ENCODE results near the gene MRPS5. TPM values are rescaled to one million over a fixed set of nuclear protein-coding genes. Genes with fewer than 3 reads are reported as not detected.
"Not testable (repeated sequence)": the region's sequence is repeated elsewhere in the genome, so short reads cannot be mapped to it uniquely, and the experiment has no call there.

The MRPS5 gene
- total and polyA plus RNA-seq, 7 experiments from 2014 or later, result 26.3 to 72.9 (median 41.5) TPM

GRCh38 chr2:95040426-95040825 is 81.2 kb downstream of the MRPS5 start:
- Histone ChIP-seq H3K4me1 (ENCODE audit: control insufficient read depth in 2 of 2, insufficient read depth in 2 of 2, low read length in 2 of 2) (peaks cover 0 to 56% of the 10 kb centered on the region in 2 donors), H3K4me3 (ENCODE audit: low read length) (no peak overlapping the region), H3K27ac (ENCODE audit: low read depth, low read length) (no peak overlapping the region), H3K36me3 (ENCODE audit: control insufficient read depth in 2 of 3, insufficient read depth in 3 of 3, low read length in 3 of 3) (peaks cover 0 to 34% (median 0%) of the 10 kb centered on the region in 3 experiments), H3K9me3 (ENCODE audit: control insufficient read depth in 2 of 3, low read length in 3 of 3) (no peaks in the 10 kb centered on the region), H3K27me3 (ENCODE audit: control insufficient read depth in 2 of 2, insufficient read depth in 2 of 2, low read length in 2 of 2) (no peaks in the 10 kb centered on the region)
- Mint-ChIP-seq H3K27me3 (no peaks in the 10 kb centered on the region), H3K4me3 (peak overlapping the region in 1 of 10 donors; percentile 6), H3K9me3 (peaks cover 0 to 17% (median 0%) of the 10 kb centered on the region in 11 donors), H3K27ac (peak overlapping the region; percentile 49 to 98 (median 81)), H3K36me3 (peaks cover 4 to 54% (median 40%) of the 10 kb centered on the region in 5 donors), H3K4me1 (peaks cover 40 to 100% (median 96%) of the 10 kb centered on the region in 7 donors)
- ChIA-PET POLR2A (interaction anchor here (1.2 to 7.0 kb wide), 8 partner anchors 8 to 37 kb away, joined by 3 to 98 read pairs (median 9); partner anchors contain the start of gene MAL), CTCF (interaction anchor here (1.1 kb wide), 1 partner anchor 13 kb away, joined by 3 read pairs; no protein-coding TSS in a partner anchor)
- ATAC-seq (no peak), DNase-seq (no peak)
- intact Hi-C loops (cut with micrococcal nuclease), result loop anchor here (1.0 to 5.0 kb wide), 3 partner anchors 14 to 37 kb away; no protein-coding TSS in a partner anchor

- POLR2A ChIA-PET, result interaction anchor here (0.7 to 7.0 kb wide), 9 partner anchors 9 to 37 kb away, joined by 3 to 98 read pairs (median 10); partner anchors contain the start of gene MAL
- CTCF ChIA-PET, result interaction anchor here (1.1 kb wide), 1 partner anchor 13 kb away, joined by 3 read pairs; no protein-coding TSS in a partner anchor
- Histone ChIP-seq H3K4me1 (ENCODE audit: control insufficient read depth in 2 of 2, insufficient read depth in 2 of 2, low read length in 2 of 2) (peaks cover 0 to 57% of the 10 kb centered on the region in 2 donors), H3K36me3 (ENCODE audit: control insufficient read depth in 2 of 3, insufficient read depth in 3 of 3, low read length in 3 of 3) (peaks cover 0 to 29% (median 0%) of the 10 kb centered on the region in 3 experiments), H3K27ac (ENCODE audit: low read depth, low read length) (peak overlapping the region; percentile 62), H3K4me3 (ENCODE audit: low read length) (no peak overlapping the region), H3K27me3 (ENCODE audit: control insufficient read depth in 2 of 2, insufficient read depth in 2 of 2, low read length in 2 of 2) (no peaks in the 10 kb centered on the region), H3K9me3 (ENCODE audit: control insufficient read depth in 2 of 3, low read length in 3 of 3) (no peaks in the 10 kb centered on the region)
- H3K9me3 Mint-ChIP-seq, result peaks cover 0 to 17% (median 0%) of the 10 kb centered on the region in 11 donors
- H3K4me1 Mint-ChIP-seq, result peaks cover 44 to 100% (median 96%) of the 10 kb centered on the region in 7 donors
- peak overlapping the region in 7 of 10 donors; percentile 1 to 32 (median 6) for H3K4me3 Mint-ChIP-seq
- DNase-seq (no peak), ATAC-seq (peak; percentile 30)
- H3K27ac Mint-ChIP-seq, result peak overlapping the region; percentile 49 to 98 (median 84)
- peaks cover 4 to 53% (median 41%) of the 10 kb centered on the region in 5 donors for H3K36me3 Mint-ChIP-seq
- intact Hi-C loops (cut with micrococcal nuclease), result loop anchor here (1.0 to 5.0 kb wide), 3 partner anchors 13 to 37 kb away; no protein-coding TSS in a partner anchor
- no peaks in the 10 kb centered on the region for H3K27me3 Mint-ChIP-seq
Observed at GRCh38 chr2:95039978-95040377, 81.6 kb downstream of the MRPS5 start.

- Histone ChIP-seq H3K4me1 (ENCODE audit: control insufficient read depth in 2 of 2, insufficient read depth in 2 of 2, low read length in 2 of 2) (peaks cover 0 to 63% of the 10 kb centered on the region in 2 donors), H3K9me3 (ENCODE audit: control insufficient read depth in 2 of 3, low read length in 3 of 3) (no peaks in the 10 kb centered on the region), H3K36me3 (ENCODE audit: control insufficient read depth in 2 of 3, insufficient read depth in 3 of 3, low read length in 3 of 3) (peaks cover 0 to 23% (median 0%) of the 10 kb centered on the region in 3 experiments), H3K4me3 (ENCODE audit: low read length) (no peak overlapping the region), H3K27me3 (ENCODE audit: control insufficient read depth in 2 of 2, insufficient read depth in 2 of 2, low read length in 2 of 2) (no peaks in the 10 kb centered on the region), H3K27ac (ENCODE audit: low read depth, low read length) (peak overlapping the region; percentile 62)
- H3K4me3 Mint-ChIP-seq, result peak overlapping the region in 6 of 10 donors; percentile 8 to 74 (median 34)
- intact Hi-C loops (cut with micrococcal nuclease), result no loop called here
- no peaks in the 10 kb centered on the region for H3K27me3 Mint-ChIP-seq
- peaks cover 44 to 100% (median 96%) of the 10 kb centered on the region in 7 donors for H3K4me1 Mint-ChIP-seq
- peaks cover 4 to 52% (median 39%) of the 10 kb centered on the region in 5 donors for H3K36me3 Mint-ChIP-seq
- ATAC-seq (no peak), DNase-seq (peak in 1 of 9 donors; percentile 54)
- H3K9me3 Mint-ChIP-seq, result peaks cover 0 to 17% (median 0%) of the 10 kb centered on the region in 11 donors
- peak overlapping the region; percentile 49 to 98 (median 84) for H3K27ac Mint-ChIP-seq
- POLR2A ChIA-PET, result interaction anchor here (0.7 to 7.0 kb wide), 6 partner anchors 9 to 38 kb away, joined by 5 to 98 read pairs (median 30); partner anchors contain the start of gene MAL
- CTCF ChIA-PET, result no interaction called here
Observed at GRCh38 chr2:95039363-95039762, 82.2 kb downstream of the MRPS5 start.

- Mint-ChIP-seq H3K27ac (peak overlapping the region; percentile 49 to 98 (median 84)), H3K36me3 (peaks cover 4 to 47% (median 39%) of the 10 kb centered on the region in 5 donors), H3K27me3 (no peaks in the 10 kb centered on the region), H3K4me1 (peaks cover 44 to 100% (median 96%) of the 10 kb centered on the region in 7 donors), H3K4me3 (peak overlapping the region in 8 of 10 donors; percentile 8 to 74 (median 42)), H3K9me3 (peaks cover 0 to 17% (median 0%) of the 10 kb centered on the region in 11 donors)
- no peaks in the 10 kb centered on the region for H3K27me3 ChIP-seq (ENCODE audit: control insufficient read depth in 2 of 2, insufficient read depth in 2 of 2, low read length in 2 of 2)
- no peak for DNase-seq
- ChIA-PET CTCF (no interaction called here), POLR2A (interaction anchor here (1.3 to 6.6 kb wide), 2 partner anchors 14 to 18 kb away, joined by 5 to 51 read pairs; no protein-coding TSS in a partner anchor)
- peak overlapping the region; percentile 62 for H3K27ac ChIP-seq (ENCODE audit: low read depth, low read length)
- H3K9me3 ChIP-seq (ENCODE audit: control insufficient read depth in 2 of 3, low read length in 3 of 3), result no peaks in the 10 kb centered on the region
- intact Hi-C loops (cut with micrococcal nuclease), result no loop called here
- H3K4me3 ChIP-seq (ENCODE audit: low read length), result no peak overlapping the region
- H3K36me3 ChIP-seq (ENCODE audit: control insufficient read depth in 2 of 3, insufficient read depth in 3 of 3, low read length in 3 of 3), result peaks cover 0 to 23% (median 0%) of the 10 kb centered on the region in 3 experiments
- H3K4me1 ChIP-seq (ENCODE audit: control insufficient read depth in 2 of 2, insufficient read depth in 2 of 2, low read length in 2 of 2), result peaks cover 0 to 63% of the 10 kb centered on the region in 2 donors
- no peak for ATAC-seq
Observed at GRCh38 chr2:95038635-95039298, 82.8 kb downstream of the MRPS5 start.

DNA sequence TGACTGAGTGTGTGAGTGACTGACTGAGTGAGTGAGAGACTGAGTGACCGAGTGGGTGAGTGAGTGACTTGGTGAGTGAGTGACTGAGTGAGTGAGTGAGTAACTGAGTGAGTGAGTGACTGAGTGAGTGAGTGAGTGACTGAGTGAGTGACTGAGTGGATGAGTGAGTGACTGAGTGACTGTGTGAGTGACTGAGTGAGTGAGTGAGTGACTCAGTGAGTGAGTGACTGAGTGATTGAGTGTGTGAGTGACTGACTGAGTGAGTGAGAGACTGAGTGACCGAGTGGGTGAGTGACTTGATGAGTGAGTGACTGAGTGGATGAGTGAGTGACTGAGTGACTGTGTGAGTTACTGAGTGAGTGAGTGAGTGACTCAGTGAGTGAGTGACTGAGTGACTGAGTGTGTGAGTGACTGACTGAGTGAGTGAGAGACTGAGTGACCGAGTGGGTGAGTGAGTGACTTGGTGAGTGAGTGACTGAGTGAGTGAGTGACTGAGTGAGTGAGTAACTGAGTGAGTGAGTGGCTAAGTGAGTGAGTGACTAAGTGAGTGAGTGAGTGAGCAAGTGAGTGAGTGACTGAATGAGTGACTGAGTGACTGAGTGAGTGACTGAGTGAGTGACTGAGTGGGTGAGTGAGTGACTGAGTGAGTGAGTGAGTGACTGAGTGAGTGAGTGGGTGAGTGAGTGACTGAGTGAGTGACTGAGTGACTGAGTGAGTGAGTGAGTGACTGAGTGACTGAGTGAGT is 83.6 kb downstream of the MRPS5 start:
- POLR2A ChIA-PET; H3K9me3 ChIP-seq (ENCODE audit: control insufficient read depth in 2 of 3, low read length in 3 of 3); H3K27me3 Mint-ChIP-seq; H3K4me3 ChIP-seq (ENCODE audit: low read length); intact Hi-C loops (cut with micrococcal nuclease); ATAC-seq; DNase-seq; H3K27me3 ChIP-seq (ENCODE audit: control insufficient read depth in 2 of 2, insufficient read depth in 2 of 2, low read length in 2 of 2); CTCF ChIA-PET: not testable (repeated sequence)
- peak overlapping the region; percentile 49 to 98 (median 84) for H3K27ac Mint-ChIP-seq
- peaks cover 0 to 17% (median 0%) of the 10 kb centered on the region in 11 donors for H3K9me3 Mint-ChIP-seq
- H3K36me3 Mint-ChIP-seq, result peaks cover 4 to 49% (median 39%) of the 10 kb centered on the region in 5 donors
- H3K27ac ChIP-seq (ENCODE audit: low read depth, low read length), result peak overlapping the region; percentile 62
- H3K4me3 Mint-ChIP-seq, result peak overlapping the region in 8 of 10 donors; percentile 0 to 74 (median 57)
- H3K36me3 ChIP-seq (ENCODE audit: control insufficient read depth in 2 of 3, insufficient read depth in 3 of 3, low read length in 3 of 3), result peaks cover 0 to 20% (median 0%) of the 10 kb centered on the region in 3 experiments
- peaks cover 44 to 100% (median 96%) of the 10 kb centered on the region in 7 donors for H3K4me1 Mint-ChIP-seq
- H3K4me1 ChIP-seq (ENCODE audit: control insufficient read depth in 2 of 2, insufficient read depth in 2 of 2, low read length in 2 of 2), result peaks cover 0 to 59% of the 10 kb centered on the region in 2 donors

DNA sequence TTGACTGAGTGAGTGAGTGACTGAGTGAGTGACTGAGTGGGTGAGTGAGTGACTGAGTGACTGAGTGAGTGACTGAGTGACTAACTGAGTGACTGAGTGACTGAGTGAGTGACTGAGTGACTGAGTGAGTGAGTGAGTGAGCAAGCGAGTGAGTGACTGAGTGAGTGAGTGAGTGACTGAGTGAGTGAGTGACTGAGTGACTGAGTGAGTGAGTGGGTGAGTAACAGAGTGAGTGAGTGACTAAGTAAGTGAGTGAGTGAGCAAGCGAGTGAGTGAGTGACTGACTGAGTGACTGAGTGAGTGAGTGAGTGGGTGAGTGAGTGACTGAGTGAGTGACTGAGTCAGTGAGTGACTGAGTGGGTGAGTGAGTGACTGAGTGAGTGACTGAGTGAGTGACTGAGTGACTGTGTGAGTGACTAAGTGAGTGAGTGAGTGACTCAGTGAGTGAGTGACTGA is 84.2 kb downstream of the MRPS5 start:
- no peak overlapping the region for H3K4me3 ChIP-seq (ENCODE audit: low read length)
- H3K9me3 Mint-ChIP-seq, result peaks cover 0 to 17% (median 0%) of the 10 kb centered on the region in 11 donors
- peaks cover 0 to 17% (median 0%) of the 10 kb centered on the region in 3 experiments for H3K36me3 ChIP-seq (ENCODE audit: control insufficient read depth in 2 of 3, insufficient read depth in 3 of 3, low read length in 3 of 3)
- no peak for DNase-seq
- CTCF ChIA-PET, result no interaction called here
- peaks cover 0 to 59% of the 10 kb centered on the region in 2 donors for H3K4me1 ChIP-seq (ENCODE audit: control insufficient read depth in 2 of 2, insufficient read depth in 2 of 2, low read length in 2 of 2)
- no peaks in the 10 kb centered on the region for H3K9me3 ChIP-seq (ENCODE audit: control insufficient read depth in 2 of 3, low read length in 3 of 3)
- no peaks in the 10 kb centered on the region for H3K27me3 ChIP-seq (ENCODE audit: control insufficient read depth in 2 of 2, insufficient read depth in 2 of 2, low read length in 2 of 2)
- no peaks in the 10 kb centered on the region for H3K27me3 Mint-ChIP-seq
- peak overlapping the region; percentile 62 for H3K27ac ChIP-seq (ENCODE audit: low read depth, low read length)
- H3K4me3 Mint-ChIP-seq, result peak overlapping the region in 9 of 10 donors; percentile 0 to 74 (median 57)
- POLR2A ChIA-PET, result no interaction called here
- intact Hi-C loops (cut with micrococcal nuclease), result no loop called here
- no peak for ATAC-seq
- peak overlapping the region; percentile 49 to 98 (median 84) for H3K27ac Mint-ChIP-seq
- H3K36me3 Mint-ChIP-seq, result peaks cover 4 to 49% (median 39%) of the 10 kb centered on the region in 5 donors
- H3K4me1 Mint-ChIP-seq, result peaks cover 45 to 100% (median 96%) of the 10 kb centered on the region in 7 donors
